ENCODE data around the gene LGSN. TPM values are rescaled to one million over a fixed set of nuclear protein-coding genes. Genes with fewer than 3 reads are reported as not detected.
A peak's percentile ranks its signal among the peaks of the same experiment; 100 is the strongest.
"Not testable (repeated sequence)": the region's sequence is repeated elsewhere in the genome, so short reads cannot be mapped to it uniquely, and the experiment has no call there.

The LGSN gene, protein sequence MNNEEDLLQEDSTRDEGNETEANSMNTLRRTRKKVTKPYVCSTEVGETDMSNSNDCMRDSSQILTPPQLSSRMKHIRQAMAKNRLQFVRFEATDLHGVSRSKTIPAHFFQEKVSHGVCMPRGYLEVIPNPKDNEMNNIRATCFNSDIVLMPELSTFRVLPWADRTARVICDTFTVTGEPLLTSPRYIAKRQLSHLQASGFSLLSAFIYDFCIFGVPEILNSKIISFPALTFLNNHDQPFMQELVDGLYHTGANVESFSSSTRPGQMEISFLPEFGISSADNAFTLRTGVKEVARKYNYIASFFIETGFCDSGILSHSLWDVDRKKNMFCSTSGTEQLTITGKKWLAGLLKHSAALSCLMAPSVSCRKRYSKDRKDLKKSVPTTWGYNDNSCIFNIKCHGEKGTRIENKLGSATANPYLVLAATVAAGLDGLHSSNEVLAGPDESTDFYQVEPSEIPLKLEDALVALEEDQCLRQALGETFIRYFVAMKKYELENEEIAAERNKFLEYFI
- total RNA-seq (not detected), total RNA-seq (0.23 to 0.35 reads per million in 2 donors)

DNA sequence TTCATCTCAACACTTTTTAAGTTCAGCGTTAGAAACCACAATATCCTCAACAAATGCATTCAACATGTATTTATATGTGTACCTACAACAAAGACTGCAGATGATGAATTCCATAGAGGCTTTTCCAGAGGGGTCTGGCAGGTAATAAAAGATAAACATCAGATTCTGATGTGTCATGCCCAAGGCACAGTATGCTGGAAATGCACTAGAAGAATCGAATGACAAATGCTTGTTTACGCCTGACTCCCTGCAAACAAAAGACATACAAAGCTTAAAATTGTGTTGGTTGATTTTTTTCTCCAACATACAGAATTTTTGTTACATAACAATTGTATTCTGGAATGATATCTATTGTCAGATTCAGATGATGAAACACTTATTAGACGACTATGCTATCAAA lies at the start of gene LGSN:
TSS of gene LGSN (minus strand) at position 45 of the 400 bp plus-strand sequence. CDS start at position 5, 40 bp downstream.
- H3K27me3 Mint-ChIP-seq: peaks cover 15% of the 10 kb centered on the region
- H3K36me3 Mint-ChIP-seq (ENCODE audit: low read depth): no peaks in the 10 kb centered on the region
- DNase-seq (no peak), ATAC-seq (no peak)
- H3K27ac Mint-ChIP-seq: no peak within 1 kb of the TSS
- H3K4me1 Mint-ChIP-seq: no peaks in the 10 kb centered on the region
- H3K9me3 ChIP-seq (ENCODE audit: control insufficient read depth, low read length, poor library complexity, severe bottlenecking): no peaks in the 10 kb centered on the region
- H3K4me3 Mint-ChIP-seq: no peak within 1 kb of the TSS

DNA sequence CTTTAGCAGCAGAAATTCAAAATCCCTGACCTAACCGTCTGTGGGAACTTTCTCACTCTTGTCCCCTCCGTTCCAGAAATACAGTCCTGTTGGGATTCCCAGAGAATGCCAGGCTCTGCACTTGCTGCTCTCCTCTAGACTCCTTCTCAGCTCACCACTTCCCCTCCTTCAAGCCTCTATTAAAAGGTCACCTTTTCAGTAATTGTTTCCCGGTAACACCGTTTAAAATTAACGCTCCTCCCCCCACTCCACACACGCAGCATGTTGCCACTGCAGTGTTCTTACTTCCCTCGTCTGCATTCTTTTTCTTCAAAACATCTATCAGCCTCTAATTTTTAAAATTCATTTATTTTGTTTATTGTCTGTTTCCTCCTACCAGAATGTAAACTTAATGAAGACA lies 48.6 kb upstream of the LGSN start:
- H3K4me1 Mint-ChIP-seq: no peaks in the 10 kb centered on the region
- H3K27ac Mint-ChIP-seq: no peak overlapping the region
- no peak overlapping the region for H3K4me3 Mint-ChIP-seq

DNA sequence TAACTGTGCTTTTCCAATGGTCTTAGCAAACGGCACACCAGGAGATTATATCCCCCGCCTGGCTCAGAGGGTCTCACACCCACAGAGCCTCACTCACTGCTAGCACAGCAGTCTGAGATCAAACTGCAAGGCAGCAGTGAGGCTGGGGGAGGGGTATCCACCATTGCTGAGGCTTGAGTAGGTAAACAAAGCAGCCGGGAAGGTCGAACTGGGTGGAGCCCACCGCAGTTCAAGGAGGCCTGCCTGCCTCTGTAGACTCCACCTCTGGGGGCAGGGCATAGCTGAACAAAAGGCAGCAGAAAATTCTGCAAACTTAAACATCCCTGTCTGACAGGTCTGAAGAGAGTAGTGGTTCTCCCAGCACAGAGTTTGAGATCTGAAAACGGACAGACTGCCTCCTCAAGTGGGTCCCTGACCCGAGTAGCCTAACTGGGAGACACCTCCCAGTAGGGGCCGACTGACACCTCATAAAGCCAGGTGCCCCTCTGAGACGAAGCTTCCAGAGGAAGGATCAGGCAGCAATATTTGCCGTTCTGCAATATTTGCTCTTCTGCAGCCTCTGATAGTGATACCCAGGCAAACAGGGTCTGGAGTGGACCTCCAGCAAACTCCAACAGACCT lies 42.8 kb upstream of the LGSN start:
- DNase-seq; H3K27ac Mint-ChIP-seq; H3K4me3 Mint-ChIP-seq; H3K9me3 ChIP-seq (ENCODE audit: control insufficient read depth, low read length, poor library complexity, severe bottlenecking); H3K4me1 Mint-ChIP-seq; ATAC-seq; H3K36me3 Mint-ChIP-seq (ENCODE audit: low read depth); H3K27me3 Mint-ChIP-seq: not testable (repeated sequence)

More for the DNA sequence above, 48.6 kb upstream of the LGSN start:
- DNase-seq: no peak
- no peaks in the 10 kb centered on the region for H3K27me3 Mint-ChIP-seq
- H3K36me3 Mint-ChIP-seq (ENCODE audit: low read depth): no peaks in the 10 kb centered on the region
- no peaks in the 10 kb centered on the region for H3K9me3 ChIP-seq (ENCODE audit: control insufficient read depth, low read length, poor library complexity, severe bottlenecking)
- ATAC-seq: no peak

DNA sequence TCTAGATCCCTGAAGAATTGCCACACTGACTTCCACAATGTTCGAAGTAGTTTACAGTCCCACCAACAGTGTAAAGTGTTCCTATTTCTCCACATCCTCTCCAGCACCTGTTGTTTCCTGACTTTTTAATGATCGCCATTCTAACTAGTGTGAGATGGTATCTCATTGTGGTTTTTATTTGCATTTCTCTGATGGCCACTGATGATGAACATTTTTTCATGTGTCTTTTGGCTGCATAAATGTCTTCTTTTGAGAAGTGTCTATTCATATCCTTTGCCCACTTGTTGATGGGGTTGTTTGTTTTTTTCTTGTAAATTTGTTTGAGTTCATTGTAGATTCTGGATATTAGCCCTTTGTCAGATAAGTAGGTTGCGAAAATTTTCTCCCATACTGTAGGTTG lies 37.6 kb upstream of the LGSN start:
- not testable (repeated sequence) for H3K36me3 Mint-ChIP-seq (ENCODE audit: low read depth); H3K4me1 Mint-ChIP-seq; H3K9me3 ChIP-seq (ENCODE audit: control insufficient read depth, low read length, poor library complexity, severe bottlenecking); H3K27ac Mint-ChIP-seq; H3K4me3 Mint-ChIP-seq; ATAC-seq; DNase-seq
- peaks cover 12% of the 10 kb centered on the region for H3K27me3 Mint-ChIP-seq

DNA sequence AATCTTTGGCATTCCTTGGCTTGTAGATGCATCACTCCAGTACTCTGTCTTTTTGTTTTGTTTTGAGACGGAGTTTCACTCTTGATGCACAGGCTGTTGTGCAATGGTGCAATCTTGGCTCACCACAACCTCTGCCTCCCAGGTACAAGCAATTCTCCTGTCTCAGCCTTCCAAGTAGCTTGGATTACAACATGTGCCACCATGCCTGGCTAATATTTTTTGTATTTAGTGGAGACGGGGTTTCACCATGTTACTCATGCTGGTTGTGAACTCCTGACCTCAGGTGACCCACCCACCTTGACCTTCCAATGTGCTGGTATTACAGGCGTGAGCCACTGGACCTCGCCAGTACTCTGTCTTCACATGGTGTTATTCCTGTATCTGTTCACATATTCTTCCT lies 35.8 kb upstream of the LGSN start:
- no peaks in the 10 kb centered on the region for H3K36me3 Mint-ChIP-seq (ENCODE audit: low read depth)
- no peak overlapping the region for H3K4me3 Mint-ChIP-seq
- no peak overlapping the region for H3K27ac Mint-ChIP-seq
- H3K9me3 ChIP-seq (ENCODE audit: control insufficient read depth, low read length, poor library complexity, severe bottlenecking): no peaks in the 10 kb centered on the region
- H3K27me3 Mint-ChIP-seq: peaks cover 22% of the 10 kb centered on the region
- DNase-seq: no peak
- H3K4me1 Mint-ChIP-seq: peaks cover 5% of the 10 kb centered on the region
- ATAC-seq: no peak

DNA sequence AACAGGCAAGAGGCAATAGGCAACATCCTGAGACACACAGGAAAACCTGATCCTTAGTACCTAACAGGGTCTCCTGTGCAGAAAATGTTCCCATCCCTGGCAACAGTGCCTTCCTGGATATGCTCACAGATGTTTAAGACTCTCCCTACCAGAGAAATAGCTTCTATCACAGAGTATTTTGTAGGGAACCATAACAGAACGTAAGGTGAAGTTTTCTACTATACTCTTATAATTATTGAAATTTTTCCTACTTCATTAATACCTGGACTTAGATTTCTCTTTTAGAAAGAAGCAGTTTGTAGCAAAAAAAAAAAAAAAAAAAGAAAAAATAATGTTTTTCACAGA lies 33.5 kb upstream of the LGSN start:
- no peaks in the 10 kb centered on the region for H3K9me3 ChIP-seq (ENCODE audit: control insufficient read depth, low read length, poor library complexity, severe bottlenecking)
- Mint-ChIP-seq H3K36me3 (ENCODE audit: low read depth) (no peaks in the 10 kb centered on the region), H3K27ac (no peak overlapping the region), H3K27me3 (peaks cover 34% of the 10 kb centered on the region), H3K4me1 (peaks cover 7% of the 10 kb centered on the region), H3K4me3 (no peak overlapping the region)
- DNase-seq (no peak), ATAC-seq (no peak)

DNA sequence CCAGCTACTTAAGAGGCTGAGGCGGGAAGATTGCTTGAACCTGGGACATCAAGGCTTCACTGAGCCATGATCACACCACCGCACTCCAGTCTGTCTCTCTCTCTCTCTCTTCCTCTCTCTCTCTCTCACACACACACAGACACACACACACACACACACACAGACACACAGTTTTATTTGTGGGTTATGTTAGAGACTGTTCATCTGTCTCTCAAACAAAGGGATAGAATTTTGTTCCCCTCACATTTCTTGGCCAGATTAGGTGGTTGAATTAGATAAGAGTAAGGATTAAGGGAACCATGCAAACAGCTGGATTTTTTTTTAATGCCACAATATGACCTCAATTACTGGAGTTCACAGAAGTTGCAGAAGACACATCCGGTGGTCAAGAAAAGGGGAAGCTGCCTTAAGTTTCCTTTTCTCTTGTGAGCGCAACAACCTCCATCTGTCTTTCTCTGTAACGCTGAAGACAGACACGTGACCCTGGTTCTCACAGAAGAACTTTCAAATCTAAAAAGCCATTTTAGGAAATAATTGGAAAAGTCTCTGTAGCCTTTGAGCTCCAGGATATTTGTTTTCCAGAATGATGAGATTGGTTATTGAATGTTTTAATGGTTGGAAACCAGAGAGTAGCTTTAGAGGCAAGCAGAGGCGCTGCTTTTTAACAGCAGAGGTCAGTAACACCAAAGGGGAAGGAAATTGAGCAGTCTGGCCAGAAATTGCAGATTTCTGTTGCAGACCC lies 32.9 kb upstream of the LGSN start:
- peak; percentile 32 for ATAC-seq
- peak overlapping the region; percentile 52 for H3K4me3 Mint-ChIP-seq
- H3K27ac Mint-ChIP-seq: peak overlapping the region; percentile 29
- H3K27me3 Mint-ChIP-seq: peaks cover 39% of the 10 kb centered on the region
- no peaks in the 10 kb centered on the region for H3K9me3 ChIP-seq (ENCODE audit: control insufficient read depth, low read length, poor library complexity, severe bottlenecking)
- DNase-seq: no peak
- H3K4me1 Mint-ChIP-seq: peaks cover 7% of the 10 kb centered on the region
- no peaks in the 10 kb centered on the region for H3K36me3 Mint-ChIP-seq (ENCODE audit: low read depth)

DNA sequence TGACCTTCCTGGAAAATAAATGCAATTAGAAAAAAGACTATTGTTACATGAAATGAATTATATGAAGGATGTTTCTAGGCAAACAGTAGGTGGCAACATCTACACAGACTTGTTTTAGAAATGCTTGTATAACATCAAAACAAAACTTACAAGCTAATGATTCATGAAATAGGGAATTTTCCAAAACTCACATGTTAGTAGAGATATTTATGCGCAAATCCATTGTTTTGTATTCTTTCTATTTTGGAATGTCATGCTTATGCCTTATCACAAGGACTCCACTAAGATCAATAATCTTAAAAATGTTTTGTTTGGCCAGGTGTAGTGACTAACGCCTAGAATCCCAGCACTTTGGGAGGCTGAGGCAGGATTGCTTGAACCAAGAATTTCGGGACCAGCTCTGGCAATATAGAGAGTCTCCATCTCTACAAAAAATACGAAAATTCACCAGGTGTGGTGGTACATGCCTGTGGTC lies 32.3 kb upstream of the LGSN start:
- H3K27me3 Mint-ChIP-seq: peaks cover 44% of the 10 kb centered on the region
- DNase-seq: no peak
- no peaks in the 10 kb centered on the region for H3K36me3 Mint-ChIP-seq (ENCODE audit: low read depth)
- H3K27ac Mint-ChIP-seq: peak overlapping the region; percentile 29
- peaks cover 7% of the 10 kb centered on the region for H3K4me1 Mint-ChIP-seq
- H3K9me3 ChIP-seq (ENCODE audit: control insufficient read depth, low read length, poor library complexity, severe bottlenecking): no peaks in the 10 kb centered on the region
- H3K4me3 Mint-ChIP-seq: peak overlapping the region; percentile 52
- no peak for ATAC-seq

DNA sequence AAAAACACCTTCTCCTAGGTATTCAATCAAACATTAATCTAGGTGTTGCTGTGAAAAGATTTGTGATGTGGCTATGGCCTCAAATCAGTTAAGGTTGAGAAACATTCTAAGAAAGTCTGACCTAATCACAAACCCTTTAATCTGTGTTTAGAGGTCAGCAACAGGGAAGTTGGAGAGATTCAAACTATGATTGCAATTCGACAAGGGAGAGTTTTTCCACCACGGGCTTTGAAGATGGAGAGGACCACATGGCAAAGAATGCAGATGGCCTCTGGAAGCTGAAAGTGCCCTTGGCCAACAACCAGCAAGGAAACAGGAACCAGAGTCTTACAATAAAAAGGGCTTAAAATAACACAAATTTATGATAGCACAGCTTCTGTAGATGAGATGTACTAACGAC lies 29.6 kb upstream of the LGSN start:
- no peak for DNase-seq
- no peaks in the 10 kb centered on the region for H3K9me3 ChIP-seq (ENCODE audit: control insufficient read depth, low read length, poor library complexity, severe bottlenecking)
- H3K36me3 Mint-ChIP-seq (ENCODE audit: low read depth): no peaks in the 10 kb centered on the region
- H3K27me3 Mint-ChIP-seq: peaks cover 44% of the 10 kb centered on the region
- ATAC-seq: no peak
- no peak overlapping the region for H3K4me3 Mint-ChIP-seq
- peaks cover 7% of the 10 kb centered on the region for H3K4me1 Mint-ChIP-seq
- H3K27ac Mint-ChIP-seq: no peak overlapping the region

DNA sequence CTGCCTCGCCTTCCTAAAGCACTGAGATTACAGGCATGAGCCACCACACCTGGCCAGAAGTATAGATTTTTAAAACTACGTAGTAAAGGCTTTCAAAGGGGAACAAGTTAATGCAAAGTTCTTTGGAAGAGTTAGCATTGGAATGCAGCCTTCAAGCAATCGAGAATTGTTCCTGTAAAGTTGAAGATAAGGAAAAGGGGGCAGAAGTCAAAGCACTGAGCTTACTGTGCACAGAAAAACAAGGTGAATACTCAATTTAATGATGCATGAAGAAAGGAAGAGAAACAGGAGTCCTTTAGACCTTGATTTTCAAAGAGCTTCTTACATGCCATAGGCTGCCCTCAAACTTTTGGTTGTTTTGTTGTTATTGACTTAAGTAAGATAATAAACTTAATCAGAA lies 29.1 kb upstream of the LGSN start:
- H3K4me1 Mint-ChIP-seq: peaks cover 7% of the 10 kb centered on the region
- DNase-seq (no peak), ATAC-seq (no peak)
- H3K4me3 Mint-ChIP-seq: no peak overlapping the region
- H3K27me3 Mint-ChIP-seq: peaks cover 44% of the 10 kb centered on the region
- H3K36me3 Mint-ChIP-seq (ENCODE audit: low read depth): no peaks in the 10 kb centered on the region
- no peak overlapping the region for H3K27ac Mint-ChIP-seq
- no peaks in the 10 kb centered on the region for H3K9me3 ChIP-seq (ENCODE audit: control insufficient read depth, low read length, poor library complexity, severe bottlenecking)

DNA sequence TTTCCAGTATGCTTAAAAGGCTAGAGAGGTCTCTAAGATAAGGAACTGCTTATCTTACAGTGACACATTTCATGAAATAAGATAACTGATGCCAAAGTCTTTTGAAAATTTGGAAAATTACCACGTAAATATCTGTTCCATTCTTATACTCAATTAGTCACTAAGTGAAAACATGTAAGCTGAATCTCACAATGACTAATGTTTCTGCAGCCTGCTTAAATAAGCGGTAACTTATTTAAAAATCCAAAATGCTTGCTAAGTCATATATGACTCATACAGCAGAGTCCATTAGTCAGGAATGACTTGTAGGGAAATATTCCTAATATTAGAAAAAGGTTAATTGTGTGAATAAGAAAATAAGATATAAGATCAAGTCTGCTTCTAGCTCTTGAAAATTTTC lies 27.8 kb upstream of the LGSN start:
- H3K4me1 Mint-ChIP-seq: peaks cover 6% of the 10 kb centered on the region
- DNase-seq (no peak), ATAC-seq (no peak)
- no peak overlapping the region for H3K4me3 Mint-ChIP-seq
- H3K27ac Mint-ChIP-seq: no peak overlapping the region
- H3K27me3 Mint-ChIP-seq: peaks cover 40% of the 10 kb centered on the region
- H3K36me3 Mint-ChIP-seq (ENCODE audit: low read depth): no peaks in the 10 kb centered on the region
- no peaks in the 10 kb centered on the region for H3K9me3 ChIP-seq (ENCODE audit: control insufficient read depth, low read length, poor library complexity, severe bottlenecking)

DNA sequence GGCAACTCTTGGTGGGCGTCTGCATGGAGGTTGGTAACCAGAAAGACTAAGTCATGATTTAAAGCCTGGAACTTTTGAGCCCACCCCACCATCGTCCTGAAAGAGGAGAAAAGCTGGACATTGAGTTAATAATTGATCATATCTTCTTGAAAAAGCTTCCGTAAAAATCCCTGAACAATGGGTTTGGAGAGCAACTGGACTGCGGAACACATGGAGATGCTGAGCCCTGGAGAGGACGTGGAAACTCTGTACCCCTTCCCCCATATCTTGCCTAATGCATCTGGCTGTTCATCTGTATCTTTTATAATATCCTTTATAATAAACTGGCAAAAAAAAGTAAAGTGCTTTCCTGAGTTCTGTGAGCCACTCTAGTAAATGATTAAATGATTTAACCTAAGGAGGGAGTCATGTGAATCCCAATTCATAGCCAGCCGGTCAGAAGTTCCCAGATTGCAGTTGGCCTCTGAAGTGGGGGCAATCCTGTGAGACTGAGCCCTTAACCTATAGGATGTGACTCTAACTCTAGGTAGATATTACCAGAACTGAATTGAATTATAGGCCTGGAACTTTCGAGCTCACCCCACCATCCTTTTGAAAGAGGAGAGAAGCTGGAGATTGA lies 26.5 kb upstream of the LGSN start:
- ATAC-seq: no peak
- no peaks in the 10 kb centered on the region for H3K9me3 ChIP-seq (ENCODE audit: control insufficient read depth, low read length, poor library complexity, severe bottlenecking)
- H3K4me3 Mint-ChIP-seq: no peak overlapping the region
- DNase-seq: no peak
- peaks cover 33% of the 10 kb centered on the region for H3K27me3 Mint-ChIP-seq
- H3K27ac Mint-ChIP-seq: no peak overlapping the region
- H3K4me1 Mint-ChIP-seq: peaks cover 2% of the 10 kb centered on the region
- no peaks in the 10 kb centered on the region for H3K36me3 Mint-ChIP-seq (ENCODE audit: low read depth)

DNA sequence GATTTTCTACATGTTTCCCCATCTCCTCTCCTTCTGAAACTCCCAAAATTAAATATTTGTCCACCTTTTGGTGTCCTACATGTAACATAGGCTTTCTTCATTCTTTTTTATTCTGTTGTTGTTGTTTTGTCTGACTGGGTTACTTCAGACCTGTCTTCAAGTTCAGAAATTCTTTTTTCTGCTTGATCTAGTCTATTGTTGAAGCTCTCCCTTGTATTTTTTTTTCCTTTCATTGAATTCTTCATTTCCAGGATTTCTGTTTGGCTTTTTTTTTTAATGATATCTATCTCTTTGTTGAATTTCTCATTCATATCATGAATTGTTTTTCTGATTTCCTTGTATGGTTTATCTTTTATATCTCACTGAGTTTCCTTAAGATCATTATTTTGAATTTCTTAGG lies 20.6 kb upstream of the LGSN start:
- ATAC-seq: no peak
- no peak overlapping the region for H3K27ac Mint-ChIP-seq

More for the DNA sequence above, 20.6 kb upstream of the LGSN start:
- Mint-ChIP-seq H3K4me3 (no peak overlapping the region), H3K27me3 (no peaks in the 10 kb centered on the region), H3K36me3 (ENCODE audit: low read depth) (no peaks in the 10 kb centered on the region), H3K4me1 (no peaks in the 10 kb centered on the region)
- DNase-seq: no peak
- no peaks in the 10 kb centered on the region for H3K9me3 ChIP-seq (ENCODE audit: control insufficient read depth, low read length, poor library complexity, severe bottlenecking)
